GM04503 (cell line): ENCODE results near the gene GTF2H2.
"Not testable (repeated sequence)": the region's sequence is repeated elsewhere in the genome, so short reads cannot be mapped to it uniquely, and the experiment has no call there.

ENCODE experiments used
- DNase-seq: peaks from one replicate; pipeline ENCODE4 v3.0.0-alpha.2; 2012; ENCODE audit warnings: low read depth

GTF2H2 gene

DNA sequence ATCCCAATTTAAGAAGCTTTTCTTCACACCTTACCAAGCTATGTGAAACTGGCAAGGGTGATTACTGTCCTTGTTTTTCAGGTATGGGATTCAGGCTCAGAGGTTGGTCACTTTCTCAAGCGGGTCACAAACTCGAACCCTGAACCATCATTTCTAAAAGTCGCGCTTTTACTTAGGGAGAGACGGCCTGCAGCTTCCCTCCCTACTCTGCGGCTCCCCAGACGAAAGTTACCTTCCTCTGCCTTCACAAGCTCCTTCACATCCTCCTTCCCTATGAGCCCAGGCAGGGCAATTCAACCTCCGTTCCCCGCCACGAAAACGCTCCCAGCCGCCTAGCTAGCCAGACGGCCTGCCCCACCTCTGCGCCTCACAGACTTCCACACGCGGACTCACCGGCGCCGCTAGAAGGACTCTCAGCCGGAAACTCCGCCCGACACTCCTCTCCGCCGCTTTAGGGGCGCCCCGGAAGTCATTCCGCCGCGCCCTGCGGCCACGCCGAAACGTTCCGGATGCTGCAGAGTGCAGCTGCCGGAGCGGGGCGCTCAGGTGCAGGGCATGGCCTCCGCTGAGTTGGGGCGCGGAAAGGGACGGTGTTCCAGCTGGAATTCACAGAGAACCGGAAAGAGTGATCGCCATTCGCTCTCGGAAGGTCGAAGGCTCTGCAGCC is at the start of gene GTF2H2:
Gene GTF2H2 (minus strand): TSS at position 415 of the 667 bp plus-strand sequence. CDS start 4,913 bp downstream, outside the sequence.
- not testable (repeated sequence) for DNase-seq

DNA sequence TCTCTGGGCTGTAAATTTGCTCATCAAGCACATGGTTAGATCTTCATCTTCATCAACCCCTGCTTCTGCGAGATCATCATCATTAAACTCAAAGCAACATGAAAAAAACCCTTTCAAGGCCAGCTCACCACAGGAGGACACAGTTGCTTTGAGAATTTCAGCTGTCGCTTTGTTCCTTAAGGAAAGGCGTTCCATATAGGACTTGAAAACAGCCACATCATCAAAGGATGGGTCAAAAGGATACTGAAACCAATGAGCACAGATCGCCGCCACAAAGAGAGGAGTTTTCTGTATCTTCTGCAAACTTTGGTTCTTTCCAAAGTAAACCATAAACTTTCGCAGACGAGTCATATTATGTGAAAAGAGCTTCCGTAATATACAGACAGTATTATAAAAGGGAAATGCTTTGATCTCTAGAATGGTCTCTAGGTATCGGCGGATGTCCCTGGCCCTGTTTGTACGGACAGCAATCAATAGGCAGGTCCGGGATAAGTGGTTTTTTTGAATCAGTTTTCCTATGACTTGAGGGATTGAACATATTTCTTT is 42.3 kb upstream of the GTF2H2 start:
- DNase-seq: not testable (repeated sequence)

DNA sequence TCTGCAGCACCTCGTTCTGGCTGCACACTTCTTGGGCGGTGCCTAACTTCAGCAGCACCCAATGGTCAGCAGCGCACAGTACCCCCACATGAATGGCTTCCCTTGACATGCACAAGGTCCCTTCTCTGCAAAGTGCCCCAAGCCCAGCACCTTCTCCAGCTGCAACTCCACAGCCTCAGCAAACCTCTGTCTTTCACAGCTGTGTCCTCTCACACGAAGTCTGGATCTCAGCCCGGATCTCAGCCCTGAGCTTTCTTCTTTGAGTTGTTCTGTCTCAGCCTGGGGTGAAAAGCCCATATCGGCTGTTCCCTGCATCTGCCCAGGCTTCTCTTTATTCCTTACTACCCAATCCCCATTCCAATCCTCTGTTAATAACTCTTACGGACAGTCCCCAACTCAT is 32.5 kb upstream of the GTF2H2 start:
- DNase-seq: not testable (repeated sequence)

DNA sequence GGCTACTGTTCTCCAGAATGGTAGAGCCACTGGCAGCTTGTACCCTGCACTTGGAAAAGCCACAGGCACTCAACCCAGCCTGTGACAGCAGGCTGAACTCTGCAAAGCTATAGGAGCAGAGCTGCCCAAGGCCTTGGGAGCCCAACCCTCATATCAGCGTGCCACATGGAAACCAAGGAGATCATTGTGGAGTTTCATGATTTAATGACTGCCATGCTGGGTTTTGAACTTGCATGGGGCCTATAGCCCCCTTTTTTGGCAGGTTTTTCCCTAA is 30.4 kb upstream of the GTF2H2 start:
- DNase-seq: not testable (repeated sequence)

DNA sequence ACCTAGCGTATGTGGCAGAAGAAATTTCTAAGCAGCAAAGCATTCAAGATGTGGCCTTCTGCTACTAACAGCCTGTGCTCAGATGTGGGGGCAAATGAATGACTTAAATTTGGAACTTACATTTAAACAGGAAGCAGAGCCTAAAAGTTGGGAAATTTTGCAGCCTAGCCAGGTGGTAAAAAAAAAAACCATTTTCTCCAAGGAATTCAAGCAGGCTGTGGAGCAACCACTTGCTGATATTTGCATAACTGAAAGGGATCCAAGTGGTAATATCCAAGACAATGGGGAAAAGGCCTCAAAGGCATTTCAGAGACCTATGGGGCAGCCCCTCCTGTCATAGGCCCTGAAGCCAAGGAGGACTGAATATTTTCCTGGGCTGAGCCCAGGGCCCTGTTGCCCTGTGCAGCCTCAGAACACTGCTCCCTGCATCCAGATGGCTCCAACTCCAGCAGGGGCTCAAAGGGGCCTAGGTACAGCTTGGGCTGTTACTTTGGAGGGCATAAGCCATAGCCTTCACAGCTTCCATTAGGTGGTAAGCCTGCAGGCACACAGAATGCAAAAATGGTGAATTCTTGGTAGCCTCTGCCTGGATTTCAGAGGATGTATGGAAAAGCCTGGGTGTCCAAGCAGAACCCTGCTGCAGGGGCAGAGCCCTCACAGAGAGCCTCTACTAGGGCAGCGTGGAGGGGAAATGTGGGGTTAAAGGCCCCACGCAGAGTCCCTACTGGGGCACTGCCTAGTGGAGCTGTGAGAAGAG is 29.9 kb upstream of the GTF2H2 start:
- DNase-seq: not testable (repeated sequence)

DNA sequence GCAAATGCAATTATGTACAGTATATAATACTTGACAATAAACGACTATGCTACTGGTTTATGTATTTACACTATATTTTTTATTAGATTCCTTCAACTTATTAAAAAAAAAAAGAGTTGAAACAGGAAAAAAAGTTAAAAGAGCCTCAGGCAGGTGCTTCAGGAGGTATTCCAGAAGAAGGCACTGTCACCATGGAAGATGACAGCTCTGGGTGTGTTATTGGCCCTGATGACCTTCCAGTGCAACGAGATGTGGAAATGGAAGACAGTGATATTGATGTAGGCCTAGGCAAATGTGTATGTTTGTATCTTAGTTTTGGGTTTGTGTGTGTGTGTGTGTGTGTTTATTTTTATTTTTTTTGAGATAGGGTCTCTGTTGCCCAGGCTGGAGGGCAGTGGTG is 22.3 kb upstream of the GTF2H2 start:
- not testable (repeated sequence) for DNase-seq

DNA sequence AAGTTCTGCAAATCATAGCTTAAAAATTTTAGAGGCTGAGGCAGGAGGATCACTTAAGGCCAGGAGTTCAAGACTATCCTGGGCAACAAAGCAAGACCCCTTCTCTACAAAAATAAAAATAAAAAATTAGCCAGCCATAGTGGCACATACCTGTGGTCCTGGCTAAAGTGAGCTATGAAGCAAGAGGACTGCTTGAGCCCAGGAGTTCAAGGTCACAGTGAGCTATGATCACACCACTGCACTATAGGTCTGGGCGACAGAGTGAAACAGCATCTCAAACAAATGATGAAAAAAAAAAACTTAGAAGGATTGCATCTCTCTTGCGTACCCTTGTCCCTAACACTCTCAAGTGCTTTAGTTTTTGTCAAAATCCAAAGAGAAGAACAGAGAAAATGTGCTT is 21.3 kb upstream of the GTF2H2 start:
- not testable (repeated sequence) for DNase-seq

DNA sequence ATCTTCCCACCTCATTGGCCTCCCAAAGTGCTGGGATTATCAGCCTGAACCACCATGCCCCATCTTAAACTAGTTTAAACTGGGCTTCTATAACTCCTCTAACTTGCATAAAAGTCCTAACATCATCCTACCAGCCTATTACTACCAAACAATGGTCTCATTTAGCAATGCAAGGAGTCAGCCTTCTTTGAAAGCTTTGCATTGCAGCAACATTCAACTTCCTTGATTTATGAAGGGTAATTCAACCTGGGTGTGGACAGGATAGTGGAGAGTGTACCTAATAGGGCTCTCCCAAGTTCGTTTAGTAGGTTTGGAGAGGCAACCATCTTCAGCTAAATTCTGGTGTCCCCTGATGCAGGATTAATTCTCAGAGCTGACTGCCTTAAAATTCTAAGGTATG is 18.7 kb upstream of the GTF2H2 start:
- not testable (repeated sequence) for DNase-seq

DNA sequence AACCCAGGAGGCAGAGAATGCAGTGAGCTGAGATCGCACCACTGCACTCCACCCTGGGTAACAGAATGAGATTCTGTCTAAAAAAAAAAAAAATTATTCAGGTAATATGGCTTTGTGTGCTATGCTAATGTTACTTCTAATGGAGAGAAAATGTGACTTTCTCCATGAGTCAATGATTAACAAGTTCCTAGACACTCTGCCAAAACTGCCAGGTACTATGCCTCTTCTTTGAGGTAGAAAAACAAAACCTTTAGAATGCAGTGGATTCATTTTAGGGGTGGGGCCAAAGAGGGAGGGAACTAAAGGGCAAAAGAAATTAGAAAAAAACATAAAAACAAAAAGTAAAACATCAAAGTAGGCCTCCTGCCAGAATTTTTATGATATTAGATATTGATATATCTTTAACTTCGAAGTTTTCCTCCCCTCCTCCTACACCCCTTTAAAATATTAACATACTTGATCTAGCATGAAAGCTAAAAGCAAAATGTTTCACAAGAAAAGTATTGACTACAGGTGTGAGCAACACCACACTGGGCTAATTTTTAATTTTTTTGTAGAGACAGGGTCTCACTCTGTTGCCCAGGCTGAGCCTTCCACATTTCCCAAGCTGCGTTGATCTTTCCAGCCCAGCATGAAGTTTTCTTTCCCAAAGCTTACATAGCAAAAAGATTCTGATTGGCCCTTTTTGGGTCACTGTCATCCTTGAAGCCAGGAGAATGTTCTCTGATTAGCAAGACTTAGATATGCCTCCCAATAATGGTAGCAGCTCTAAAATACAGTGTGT is 17.0 kb upstream of the GTF2H2 start:
- DNase-seq: not testable (repeated sequence)

DNA sequence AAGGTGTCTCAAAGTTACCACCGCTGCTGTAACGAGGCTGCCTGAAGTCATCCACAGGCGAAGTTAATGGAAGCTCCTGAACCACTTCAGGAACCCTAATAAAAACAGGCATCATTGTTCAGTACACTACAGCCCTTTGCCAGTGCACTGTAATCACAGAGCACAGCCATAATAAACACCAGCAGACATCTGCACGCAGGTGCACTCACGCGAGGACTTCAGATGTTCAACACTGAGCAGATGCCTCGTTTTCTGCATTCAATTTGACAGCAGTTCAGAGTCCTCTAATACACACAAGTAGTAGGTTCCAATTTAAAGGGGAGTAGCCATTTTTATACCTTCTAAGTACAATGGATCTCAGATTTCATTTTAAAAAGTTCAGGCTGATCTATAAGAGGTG is 15.4 kb upstream of the GTF2H2 start:
- not testable (repeated sequence) for DNase-seq

DNA sequence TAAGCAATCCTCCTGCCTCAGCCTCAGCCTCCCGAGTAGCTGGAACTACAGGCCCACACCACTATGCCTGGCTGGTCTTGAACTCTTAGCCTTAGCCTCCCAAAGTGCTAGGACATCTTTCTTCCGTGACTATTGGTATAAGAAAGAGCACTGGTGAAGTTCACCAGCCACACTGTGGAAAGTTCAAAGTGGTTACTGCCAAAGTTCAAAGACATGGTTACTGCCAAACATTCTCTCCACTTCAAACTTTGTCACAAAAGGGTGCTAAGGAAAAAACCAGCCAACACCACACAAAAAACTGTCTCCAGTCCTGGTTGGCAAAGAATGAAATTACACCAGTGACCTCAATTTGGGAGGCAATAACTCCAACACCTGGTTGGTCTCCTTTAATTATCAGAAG is 14.9 kb upstream of the GTF2H2 start:
- DNase-seq: not testable (repeated sequence)

DNA sequence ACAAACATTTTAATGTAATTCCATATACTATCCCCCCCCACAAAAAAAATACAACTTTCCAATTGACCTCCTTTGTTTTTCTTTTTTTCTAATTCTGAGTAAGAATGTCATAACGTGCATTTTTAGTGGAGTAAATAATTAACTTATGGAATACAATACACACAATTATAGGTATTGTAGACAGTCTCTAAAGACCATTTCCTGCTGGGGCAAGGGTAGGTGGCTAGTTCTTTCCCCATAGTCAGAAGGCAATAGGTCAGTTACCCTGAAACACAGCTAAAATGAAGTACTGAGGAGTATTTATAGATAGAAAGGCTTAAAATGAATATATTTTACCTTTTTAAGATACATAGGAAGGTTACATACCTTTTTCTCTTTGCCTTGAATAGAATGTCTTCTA is 6.2 kb downstream of the GTF2H2 start:
- DNase-seq: not testable (repeated sequence)

DNA sequence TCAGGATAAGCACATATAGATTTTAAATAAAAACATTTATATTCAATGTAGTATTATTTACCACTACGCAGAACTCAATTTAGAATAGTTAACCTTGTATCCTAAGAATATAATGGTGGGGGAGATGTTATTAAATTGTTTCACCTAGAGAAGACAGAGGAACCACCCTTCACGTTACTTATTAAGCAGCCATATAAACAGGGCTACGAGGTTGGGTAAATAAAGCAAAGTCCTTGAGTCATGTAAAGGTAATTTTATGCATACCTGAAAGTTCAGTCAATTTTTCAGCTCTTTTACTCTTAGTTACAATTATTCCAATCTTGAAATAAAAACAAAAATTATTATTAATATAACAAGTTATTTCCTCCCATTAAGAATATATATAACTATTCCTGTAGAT is 8.1 kb downstream of the GTF2H2 start:
- DNase-seq: not testable (repeated sequence)

DNA sequence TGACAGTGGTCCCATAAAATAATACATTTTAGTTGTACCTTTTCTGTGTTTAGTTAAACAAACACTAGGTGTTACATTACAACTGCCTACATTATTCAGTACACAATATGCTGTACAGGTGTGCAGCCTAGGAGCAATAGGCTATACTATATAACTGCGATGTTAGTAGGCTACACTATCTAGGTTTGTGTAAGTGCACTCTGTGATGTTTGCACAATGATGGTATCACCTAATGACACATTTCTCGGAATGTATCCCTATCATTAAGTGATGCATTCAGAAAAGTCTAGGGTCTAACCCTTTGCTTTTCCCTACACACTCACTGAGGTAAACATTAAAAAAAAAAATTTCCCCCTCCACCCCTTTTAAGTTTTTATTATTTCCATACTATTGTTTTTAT is 22.7 kb downstream of the GTF2H2 start:
- not testable (repeated sequence) for DNase-seq

DNA sequence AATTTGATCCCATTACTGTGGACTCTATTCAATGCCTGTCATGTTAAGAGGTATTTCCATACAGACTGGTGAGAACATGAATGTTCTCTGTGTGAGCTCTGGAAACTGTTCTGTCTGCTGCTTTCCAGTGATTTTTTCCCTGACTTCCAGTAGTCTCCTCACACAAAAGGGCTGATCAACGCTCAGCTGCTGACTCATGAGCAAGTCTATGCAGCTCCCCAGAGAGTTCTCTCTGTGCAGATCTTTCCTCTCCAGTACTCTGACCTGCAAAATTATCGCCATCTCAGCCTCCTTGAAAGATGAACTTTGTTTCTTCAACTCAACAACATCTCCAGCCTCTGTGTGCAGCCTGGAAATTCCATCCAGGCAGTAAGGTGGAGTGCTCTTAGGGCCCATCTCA is 23.3 kb downstream of the GTF2H2 start:
- not testable (repeated sequence) for DNase-seq

DNA sequence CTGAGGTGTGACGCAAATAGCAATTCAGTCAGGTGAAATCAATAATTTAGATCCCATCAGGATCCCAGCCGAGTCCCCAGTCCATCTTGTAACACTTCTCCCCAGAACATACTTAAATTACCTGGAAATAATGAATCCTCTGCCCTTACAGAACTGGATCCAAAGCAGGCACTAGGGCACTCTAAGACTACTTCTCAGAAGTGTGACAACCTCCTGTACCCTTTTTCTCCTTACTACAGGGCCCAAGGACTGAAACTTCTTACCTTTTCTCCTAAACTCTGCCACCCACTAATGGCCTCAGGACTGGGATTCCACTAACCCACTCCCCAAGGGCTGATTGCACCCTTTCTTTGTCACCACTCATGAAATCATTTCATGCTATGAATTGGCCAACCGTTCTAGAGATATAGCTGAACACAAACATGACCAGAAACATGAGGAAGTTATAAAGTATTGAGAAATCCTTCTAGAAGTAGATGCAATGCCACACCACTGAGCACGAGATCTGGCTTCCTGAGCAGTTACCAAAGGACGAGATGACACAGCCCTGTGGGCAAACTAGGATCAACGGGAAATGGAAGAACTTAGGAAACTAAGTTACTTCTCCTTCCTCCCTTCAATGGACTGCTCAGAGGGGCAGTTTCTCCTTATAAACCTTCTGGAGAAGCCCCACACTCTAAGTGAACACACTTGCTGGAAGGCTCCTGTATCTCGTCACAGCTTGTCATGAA is 36.3 kb downstream of the GTF2H2 start:
- not testable (repeated sequence) for DNase-seq

DNA sequence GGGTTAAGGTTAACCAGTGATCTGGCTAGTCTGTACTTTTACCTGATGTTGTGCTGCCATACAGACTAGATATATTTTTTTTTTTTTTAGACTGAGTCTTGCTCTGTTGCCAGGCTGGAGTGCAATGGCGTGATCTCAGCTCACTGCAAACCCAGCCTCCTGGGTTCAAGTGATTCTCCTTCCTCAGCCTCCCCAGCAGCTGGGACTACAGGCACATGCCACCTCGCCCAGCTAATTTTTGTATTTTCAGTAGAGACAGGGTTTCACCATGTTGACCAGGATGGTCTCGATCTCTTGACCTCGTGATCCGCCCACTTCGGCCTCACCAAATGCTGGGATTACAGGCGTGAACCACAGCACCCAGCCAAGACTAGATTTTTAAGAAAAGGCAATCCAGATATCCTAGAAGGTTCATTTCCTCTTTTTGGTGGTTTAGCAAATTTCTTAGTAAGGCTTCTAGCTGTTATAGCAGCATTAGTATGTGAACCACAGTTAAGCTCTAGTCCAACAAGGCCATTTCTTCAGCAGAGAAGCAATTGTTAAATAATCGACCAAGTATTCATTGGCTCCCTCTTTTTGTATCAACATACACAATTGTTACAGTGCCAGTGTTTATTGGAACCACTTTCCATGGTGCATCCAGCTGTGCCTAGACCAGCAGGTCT is 42.1 kb downstream of the GTF2H2 start, which contains the start of gene NAIP:
Gene NAIP (minus strand): TSS at position 51 of the 665 bp plus-strand sequence. CDS start 12,424 bp downstream, outside the sequence.
- not testable (repeated sequence) for DNase-seq

DNA sequence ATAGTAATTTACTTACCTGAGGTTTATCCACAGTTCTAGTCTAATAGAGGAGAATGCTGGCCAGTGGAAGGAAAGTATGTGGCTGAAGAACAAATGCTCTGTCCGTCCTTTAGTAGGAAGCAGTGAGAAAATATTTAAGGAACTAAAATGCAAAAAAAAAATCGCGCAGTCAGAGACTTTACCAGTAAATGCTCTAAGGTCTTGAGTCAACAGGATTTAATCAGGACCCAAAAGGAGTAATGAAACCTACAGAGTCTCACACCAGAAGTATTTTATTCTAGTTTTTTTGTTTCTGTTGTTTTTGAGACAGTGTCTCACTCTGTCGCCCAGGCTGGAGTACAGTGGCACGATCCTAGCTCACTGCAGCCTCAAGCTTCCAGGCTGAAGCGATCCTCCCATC is 46.8 kb downstream of the GTF2H2 start:
- DNase-seq: not testable (repeated sequence)

DNA sequence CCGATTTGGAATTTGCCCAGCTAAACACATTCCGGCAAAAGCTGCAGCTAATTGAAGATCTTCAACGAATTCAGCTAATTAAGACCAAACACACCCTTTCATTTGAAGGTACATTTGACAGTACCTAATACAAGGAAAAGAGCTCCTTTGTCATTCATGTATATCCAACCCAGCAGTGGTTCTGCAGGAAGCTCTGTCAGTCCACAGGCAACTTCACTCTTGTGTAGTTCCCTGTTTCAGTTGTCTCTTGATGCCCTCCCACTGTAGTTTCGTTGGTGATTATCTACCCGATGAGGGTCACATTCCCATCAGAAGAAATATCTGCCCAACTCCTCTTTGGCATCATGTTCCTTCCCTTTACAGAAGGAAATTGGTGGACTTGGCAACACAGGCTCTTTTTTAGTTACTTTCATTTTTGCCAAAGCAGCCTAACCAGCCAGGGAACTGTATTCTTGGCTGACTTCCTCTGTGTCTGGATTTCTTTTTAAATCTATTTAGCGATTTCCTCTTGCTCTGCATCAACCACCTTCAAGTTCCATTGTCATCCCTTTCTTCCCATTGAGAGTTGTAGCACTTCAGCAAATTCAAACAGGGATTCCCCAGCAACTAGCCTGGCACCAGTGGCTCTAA is 49.0 kb downstream of the GTF2H2 start:
- DNase-seq: not testable (repeated sequence)

DNA sequence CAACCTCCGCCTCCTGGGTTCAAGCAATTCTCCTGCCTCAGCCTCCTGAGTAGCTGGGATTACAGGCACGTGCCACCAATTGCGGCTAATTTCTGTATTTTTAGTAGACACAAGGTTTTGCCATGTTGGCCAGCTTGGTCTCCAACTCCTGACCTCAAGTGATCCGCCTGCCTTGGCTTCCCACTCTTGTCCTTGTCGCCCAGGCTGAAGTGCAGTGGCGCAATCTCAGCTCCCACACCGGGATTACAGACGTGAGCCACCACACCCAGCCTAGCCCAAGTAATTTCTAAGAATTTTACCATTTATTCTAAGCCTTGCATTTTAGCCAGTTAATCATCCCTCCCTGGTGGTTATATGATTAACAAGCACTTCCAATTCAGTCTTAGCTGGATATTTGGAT is 53.3 kb downstream of the GTF2H2 start:
- no peak for DNase-seq

DNA sequence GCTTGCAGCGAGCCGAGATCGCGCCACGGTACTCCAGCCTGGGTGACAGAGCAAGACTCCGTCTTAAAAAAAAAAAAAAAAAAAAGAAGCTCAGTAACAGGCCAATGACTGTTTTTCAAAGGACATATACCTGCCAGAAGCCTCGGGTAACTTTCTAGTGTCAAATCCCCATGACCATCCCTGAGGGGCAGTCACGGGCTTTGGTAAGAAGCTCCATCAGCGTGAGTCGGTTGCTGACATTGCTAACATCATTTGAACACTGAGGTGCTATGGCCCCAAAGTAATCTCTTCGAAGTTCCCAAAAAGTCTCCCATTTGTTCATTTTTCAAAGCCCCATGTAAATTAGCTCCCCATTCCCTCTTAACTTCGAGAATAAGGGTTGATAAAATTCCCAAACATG is 53.9 kb downstream of the GTF2H2 start:
- DNase-seq: no peak
